GM12801 (cell line): ENCODE measurements around the gene TNC.

ENCODE experiments used
- TF ChIP-seq, protein P1 (sequence below): IDR thresholded peaks from one replicate; pipeline ENCODE4 v1.5.1; 2011; ENCODE audit warnings: control low read depth; ENCODE audit not compliant: insufficient read length; ENCODE audit errors: extremely low read depth

Gene TNC

DNA sequence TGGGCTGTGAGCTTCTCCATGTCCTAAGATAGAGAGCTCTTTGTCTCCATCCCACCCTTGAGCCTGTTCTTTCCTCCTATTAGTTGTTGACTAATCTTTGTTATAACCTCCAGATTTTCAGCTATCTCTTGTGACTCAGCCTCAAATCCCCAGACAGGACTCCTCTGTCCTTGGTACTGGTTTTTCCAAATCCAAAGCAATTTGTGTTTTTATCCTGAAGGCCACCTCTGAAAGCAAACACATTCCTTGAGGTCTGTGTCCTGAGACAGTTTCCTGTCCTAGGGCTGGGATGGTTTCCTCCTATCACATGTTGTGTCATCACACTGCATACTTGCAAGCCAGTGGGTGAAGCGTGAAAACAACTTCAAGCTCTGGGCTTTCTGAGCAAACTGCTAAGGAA lies 8.5 kb downstream of the TNC start:
- TF ChIP-seq, protein P1, sequence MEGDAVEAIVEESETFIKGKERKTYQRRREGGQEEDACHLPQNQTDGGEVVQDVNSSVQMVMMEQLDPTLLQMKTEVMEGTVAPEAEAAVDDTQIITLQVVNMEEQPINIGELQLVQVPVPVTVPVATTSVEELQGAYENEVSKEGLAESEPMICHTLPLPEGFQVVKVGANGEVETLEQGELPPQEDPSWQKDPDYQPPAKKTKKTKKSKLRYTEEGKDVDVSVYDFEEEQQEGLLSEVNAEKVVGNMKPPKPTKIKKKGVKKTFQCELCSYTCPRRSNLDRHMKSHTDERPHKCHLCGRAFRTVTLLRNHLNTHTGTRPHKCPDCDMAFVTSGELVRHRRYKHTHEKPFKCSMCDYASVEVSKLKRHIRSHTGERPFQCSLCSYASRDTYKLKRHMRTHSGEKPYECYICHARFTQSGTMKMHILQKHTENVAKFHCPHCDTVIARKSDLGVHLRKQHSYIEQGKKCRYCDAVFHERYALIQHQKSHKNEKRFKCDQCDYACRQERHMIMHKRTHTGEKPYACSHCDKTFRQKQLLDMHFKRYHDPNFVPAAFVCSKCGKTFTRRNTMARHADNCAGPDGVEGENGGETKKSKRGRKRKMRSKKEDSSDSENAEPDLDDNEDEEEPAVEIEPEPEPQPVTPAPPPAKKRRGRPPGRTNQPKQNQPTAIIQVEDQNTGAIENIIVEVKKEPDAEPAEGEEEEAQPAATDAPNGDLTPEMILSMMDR = no peak

DNA sequence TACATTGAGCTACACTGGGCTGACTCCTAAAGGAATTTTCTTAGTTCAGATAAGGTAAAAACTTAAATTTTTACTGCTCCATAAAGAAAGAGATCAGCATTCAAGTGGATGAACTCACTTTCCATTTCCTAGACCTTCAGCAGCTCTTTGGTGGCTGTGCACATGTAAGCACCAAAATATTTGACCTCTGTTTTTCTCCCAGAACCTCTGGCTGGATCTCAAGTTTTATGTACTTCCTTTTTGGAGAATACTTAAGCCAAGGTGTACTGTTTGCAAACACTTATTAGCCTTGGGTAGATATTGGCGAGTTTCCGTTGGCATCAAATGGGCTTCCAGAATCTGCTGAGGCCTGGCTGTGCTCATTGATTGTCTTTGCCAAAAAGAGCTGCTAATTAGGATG lies 10.3 kb downstream of the TNC start:
- TF ChIP-seq, protein P1 = no peak

DNA sequence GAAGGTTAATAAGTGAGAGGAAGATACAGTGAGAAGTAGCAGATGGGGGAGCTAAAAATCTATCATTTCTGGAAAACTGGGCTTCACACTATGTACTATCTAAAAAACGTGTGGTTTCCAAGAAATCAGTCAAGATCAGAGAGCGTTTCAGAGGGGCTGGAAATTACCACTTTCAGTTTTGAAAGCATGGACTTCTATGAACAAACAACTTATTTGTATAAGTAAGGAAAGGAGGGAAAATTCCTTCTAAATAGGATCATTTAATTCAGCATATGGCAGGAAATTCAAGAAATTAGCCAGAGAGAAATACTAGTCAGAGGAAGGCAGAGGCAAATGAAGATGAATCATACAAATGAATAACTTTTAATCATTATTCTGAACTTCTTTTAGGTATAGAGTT lies 11.3 kb downstream of the TNC start:
- TF ChIP-seq, protein P1 = no peak

DNA sequence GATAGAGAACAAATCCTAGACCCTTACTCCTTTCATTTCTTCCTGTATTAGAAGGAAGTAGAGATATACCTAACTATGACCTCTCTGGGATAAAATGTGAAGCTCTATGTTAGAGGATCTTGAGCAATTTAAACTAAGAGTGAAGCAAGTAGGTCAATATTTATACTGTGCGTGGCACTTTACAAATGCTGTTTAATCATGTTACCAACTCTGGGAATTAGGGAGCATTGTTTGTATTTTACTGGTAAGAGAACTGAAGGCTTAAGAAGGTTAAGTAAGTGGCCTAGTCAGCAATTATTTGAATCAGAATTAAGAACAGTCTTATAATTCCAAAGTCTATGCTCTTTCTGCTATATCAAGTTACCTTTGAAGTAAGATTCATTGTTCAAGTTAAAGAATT lies 12.0 kb downstream of the TNC start:
- TF ChIP-seq, protein P1 = no peak

DNA sequence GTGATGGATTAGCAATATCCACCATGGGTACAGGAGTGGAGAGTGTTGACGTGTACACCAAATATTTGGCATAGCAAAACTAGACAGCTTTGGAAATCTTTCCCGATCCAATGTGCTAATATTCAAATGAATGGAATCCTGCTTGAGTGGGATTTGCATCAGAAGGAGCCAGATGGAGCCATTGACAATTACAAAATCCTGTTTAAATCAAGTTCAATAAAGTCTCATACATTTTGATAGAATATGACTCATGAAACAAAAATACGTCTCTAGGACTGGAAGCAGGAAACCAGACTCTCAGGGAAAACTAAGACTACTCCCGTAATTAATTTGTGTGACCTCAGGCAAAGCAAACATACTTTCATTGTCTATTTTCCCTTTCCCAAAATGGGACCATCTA lies 13.0 kb downstream of the TNC start:
- TF ChIP-seq, protein P1 = no peak

DNA sequence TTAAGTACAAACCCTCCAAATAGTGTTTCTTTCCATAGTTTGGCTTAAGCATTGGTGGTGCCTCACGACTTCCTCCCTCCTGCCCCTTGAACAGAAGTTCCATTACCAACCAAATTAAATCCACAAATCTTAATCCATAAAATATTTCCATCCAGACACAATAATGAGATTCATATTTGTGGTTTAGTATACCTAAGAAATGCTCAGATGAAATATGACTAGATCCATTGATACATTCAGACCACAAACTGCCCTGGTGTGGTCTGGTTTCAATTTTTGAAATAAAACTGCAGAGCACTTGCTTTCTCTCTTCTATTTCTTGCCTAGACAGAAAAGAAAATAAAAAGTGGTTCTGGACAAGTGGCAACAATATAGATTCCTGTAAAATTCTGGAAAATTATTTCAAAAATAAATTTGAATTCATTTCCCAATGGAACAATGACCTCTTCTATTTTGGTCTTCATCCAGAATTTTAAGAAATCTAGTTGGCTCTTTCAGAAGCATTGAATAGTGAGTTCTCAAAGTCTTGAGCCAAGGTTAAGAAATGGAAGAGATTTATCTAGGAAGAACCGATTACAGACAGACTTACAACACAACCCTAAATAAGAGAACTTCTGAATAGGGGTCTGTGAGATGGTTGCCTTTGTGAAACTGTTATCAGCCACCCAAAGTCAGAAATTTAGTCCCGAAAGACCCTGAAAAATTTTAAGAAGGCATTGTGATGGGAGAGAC lies 14.0 kb downstream of the TNC start:
- TF ChIP-seq, protein P1 = no peak

DNA sequence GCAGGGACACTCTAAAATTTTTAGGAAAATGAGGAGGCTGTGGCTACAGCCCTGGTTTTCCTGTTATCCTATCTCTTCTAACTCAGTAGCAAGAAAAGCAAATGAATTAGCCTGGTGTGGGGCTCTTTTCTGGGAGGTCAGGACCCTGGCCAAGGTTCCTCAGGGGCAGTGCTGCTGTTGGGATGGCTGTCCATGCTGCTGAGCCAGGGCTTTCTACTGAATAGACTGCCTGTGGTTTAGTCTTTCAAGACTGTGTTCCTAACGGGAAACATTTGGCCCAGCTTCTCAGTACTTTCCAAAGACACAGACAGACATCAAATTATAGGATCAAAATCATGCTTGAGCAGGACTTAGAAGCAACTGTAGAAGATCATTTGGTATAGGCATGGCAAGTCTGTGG lies 18.1 kb downstream of the TNC start:
- TF ChIP-seq, protein P1 = no peak
